ENCODE measurements around the gene FEM1B.

The FEM1B gene

GRCh38 chr15:68305420-68305871 lies 27.9 kb downstream of the FEM1B start:
- no peak for TF ChIP-seq CTCF (conservative IDR thresholded peaks at IDR 0.05)
- H3K27ac ChIP-seq: no peak overlapping the region

- no peak overlapping the region for H3K27ac ChIP-seq
- no peak for TF ChIP-seq CTCF (conservative IDR thresholded peaks at IDR 0.05)
Measured at GRCh38 chr15:68307131-68307928, 29.8 kb downstream of the FEM1B start.

GRCh38 chr15:68309024-68309423 lies 31.5 kb downstream of the FEM1B start:
- no peak overlapping the region for H3K27ac ChIP-seq
- TF ChIP-seq CTCF (conservative IDR thresholded peaks at IDR 0.05): no peak

- H3K27ac ChIP-seq: no peak overlapping the region
- no peak for TF ChIP-seq CTCF (conservative IDR thresholded peaks at IDR 0.05)
Measured at GRCh38 chr15:68310178-68310803, 32.7 kb downstream of the FEM1B start.

GRCh38 chr15:68310804-68311463 lies 33.4 kb downstream of the FEM1B start:
- no peak overlapping the region for H3K27ac ChIP-seq
- TF ChIP-seq CTCF (conservative IDR thresholded peaks at IDR 0.05): no peak

- TF ChIP-seq CTCF (conservative IDR thresholded peaks at IDR 0.05): no peak
- H3K27ac ChIP-seq: no peak overlapping the region
Measured at GRCh38 chr15:68311464-68311835, 33.9 kb downstream of the FEM1B start.

GRCh38 chr15:68311859-68312557 lies 34.5 kb downstream of the FEM1B start:
- no peak for TF ChIP-seq CTCF (conservative IDR thresholded peaks at IDR 0.05)

More at GRCh38 chr15:68311859-68312557, 34.5 kb downstream of the FEM1B start:
- H3K27ac ChIP-seq: no peak overlapping the region
